HG02610 (cell line): Measurements from ENCODE around the gene METTL23.
A peak's percentile ranks its signal among the peaks of the same experiment; 100 is the strongest.

Experiments
- ATAC-seq: cut with Tn5 transposase; IDR thresholded peaks from one replicate; pipeline ENCODE4 v1.9.1; 2021; ENCODE audit warnings: mild to moderate bottlenecking, moderate library complexity; ENCODE audit not compliant: unreplicated experiment

The METTL23 gene, protein sequence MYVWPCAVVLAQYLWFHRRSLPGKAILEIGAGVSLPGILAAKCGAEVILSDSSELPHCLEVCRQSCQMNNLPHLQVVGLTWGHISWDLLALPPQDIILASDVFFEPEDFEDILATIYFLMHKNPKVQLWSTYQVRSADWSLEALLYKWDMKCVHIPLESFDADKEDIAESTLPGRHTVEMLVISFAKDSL

GRCh38 chr17:76726776-76727718 is at the start of gene METTL23:
Gene METTL23 (plus strand): TSS chr17:76726839. CDS start chr17:76729711, 2,872 bp downstream.
- ATAC-seq = peak; percentile 45

DNA sequence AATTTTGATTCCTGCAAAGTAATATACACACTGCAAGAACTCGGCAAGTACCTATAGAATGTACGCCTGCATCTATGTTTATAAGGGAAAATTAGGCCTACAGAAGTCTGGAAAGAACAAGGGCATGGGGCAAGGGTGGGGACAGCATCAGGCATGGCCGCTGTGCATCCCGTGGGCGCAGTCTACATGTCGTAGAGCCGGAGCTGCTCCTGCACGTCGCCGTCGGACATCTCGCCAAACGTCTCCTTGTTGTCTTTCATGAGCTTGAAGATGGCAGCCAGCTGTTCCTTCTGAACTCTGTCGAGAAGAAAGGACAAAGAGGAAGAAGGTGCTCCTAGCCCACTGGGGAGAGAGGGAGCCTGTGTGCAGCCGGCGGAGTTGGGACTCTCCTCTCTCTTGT is 49.2 kb upstream of the METTL23 start:
- no peak for ATAC-seq

GRCh38 chr17:76678330-76678729 is 48.3 kb upstream of the METTL23 start:
- ATAC-seq = no peak

DNA sequence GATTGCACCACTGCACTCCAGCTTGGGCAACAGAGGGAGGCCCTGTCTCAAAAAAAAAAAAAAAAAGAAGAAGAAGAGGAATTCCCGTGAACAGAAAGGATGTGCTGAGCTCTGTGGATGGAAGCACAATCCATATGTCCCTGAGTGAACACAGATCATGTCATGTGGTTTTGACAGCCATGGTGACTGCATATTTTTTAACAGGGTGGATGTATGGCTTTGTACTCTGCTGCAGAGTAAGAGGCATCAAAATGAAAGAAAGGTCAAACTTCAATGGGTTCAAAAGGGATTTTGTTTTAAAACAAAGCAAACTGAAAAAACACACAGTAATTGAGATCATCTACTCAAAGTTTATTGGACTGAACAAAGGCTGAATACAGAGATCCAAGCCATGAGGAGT is 47.4 kb upstream of the METTL23 start:
- no peak for ATAC-seq

DNA sequence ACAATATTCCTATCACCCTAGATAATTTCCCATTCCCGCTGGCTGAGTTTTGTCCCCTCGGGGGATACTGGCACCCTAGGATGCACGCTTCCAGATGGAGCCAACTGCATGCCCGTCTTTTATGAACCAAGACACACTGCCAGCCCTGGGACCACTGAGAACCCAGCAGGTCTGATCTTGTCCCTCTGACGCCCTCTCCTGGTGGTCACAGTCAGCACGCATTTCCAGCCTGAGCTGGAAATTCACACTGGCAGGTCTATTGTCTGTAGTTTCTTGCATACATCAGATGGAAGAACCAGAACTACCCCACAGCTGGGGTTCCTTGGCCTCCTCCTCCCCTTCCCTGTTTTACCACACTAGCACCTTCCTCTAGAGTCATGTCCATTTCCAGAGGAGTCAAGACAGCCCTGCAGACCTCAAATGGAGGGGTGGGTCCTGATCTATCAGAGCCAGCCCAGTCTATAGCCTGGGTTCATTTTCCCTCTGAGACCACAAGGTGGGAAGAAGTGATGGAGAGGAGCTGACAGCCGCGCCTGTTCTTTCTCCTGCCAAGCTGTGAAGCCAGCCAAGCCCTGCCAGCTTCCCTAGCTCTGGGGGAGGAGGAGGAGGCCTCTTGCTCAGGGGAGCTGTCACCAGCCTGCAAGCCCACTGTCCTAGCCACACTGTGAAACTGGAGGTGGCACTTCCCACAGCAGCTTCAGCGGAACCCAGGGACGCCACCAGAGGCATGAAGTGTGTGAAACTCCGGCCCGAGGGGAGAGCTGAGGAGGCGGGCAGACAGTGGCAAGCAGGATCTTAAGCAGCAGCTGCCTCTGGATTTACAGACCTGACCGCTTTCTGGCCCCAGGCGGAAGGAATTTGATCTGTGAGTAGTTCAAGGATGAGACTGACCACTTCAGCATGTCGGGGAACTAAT is 45.2 kb upstream of the METTL23 start:
- ATAC-seq = no peak

DNA sequence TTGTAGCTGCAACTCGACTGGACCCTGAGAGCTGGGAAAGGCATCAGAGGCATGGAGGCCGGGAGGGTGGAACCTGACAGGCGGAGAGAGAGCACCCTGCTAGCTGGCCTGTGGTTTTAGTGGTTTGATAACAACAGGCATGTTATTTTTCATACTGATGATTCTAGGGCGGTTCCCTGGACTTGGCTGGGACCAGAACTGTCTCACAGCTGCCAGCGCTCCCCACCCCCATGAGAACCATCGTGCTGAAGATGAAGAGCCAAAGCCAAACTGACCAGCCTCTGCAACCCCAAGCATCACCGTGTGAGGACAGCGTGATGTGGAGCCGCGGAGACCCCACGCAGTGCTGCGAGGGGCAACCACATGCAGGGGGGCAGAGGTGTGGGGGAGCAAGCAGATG is 44.3 kb upstream of the METTL23 start:
- ATAC-seq = no peak

DNA sequence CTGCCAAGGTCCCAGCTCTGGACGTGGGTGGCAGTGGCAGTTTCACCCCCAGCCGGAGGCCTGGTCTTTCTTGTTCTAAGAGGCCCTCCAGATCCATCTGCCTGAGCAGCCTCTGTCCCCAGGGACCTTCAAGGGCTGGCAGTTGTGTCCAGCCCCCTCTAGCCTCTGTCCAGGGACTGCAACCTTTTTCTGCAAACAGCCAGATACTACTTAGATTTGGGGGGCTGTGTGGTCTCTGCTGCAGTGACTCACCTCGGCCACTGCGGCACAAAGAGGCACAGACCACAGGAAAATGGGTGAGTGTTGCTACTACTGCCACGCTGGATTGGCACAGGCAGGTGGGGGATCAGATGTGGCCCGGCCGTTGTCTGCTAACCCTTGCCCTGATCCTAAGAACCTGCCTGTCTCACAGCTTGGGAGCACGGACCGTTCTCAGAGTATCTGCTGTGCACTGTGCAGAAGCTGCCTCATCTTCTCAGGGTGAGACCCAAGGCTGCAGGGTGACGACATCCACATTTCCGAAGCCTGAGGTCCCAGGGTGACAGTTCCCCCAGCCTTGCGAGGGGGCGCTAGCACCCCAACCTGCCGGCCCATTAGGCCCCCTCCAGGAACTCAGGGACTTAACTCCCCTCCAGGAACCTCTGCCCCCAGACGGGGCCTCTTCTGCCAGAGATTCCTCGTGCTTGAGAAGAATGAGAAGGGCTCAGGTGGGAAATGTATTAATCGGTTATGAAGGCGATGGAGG is 43.5 kb upstream of the METTL23 start:
- no peak for ATAC-seq

DNA sequence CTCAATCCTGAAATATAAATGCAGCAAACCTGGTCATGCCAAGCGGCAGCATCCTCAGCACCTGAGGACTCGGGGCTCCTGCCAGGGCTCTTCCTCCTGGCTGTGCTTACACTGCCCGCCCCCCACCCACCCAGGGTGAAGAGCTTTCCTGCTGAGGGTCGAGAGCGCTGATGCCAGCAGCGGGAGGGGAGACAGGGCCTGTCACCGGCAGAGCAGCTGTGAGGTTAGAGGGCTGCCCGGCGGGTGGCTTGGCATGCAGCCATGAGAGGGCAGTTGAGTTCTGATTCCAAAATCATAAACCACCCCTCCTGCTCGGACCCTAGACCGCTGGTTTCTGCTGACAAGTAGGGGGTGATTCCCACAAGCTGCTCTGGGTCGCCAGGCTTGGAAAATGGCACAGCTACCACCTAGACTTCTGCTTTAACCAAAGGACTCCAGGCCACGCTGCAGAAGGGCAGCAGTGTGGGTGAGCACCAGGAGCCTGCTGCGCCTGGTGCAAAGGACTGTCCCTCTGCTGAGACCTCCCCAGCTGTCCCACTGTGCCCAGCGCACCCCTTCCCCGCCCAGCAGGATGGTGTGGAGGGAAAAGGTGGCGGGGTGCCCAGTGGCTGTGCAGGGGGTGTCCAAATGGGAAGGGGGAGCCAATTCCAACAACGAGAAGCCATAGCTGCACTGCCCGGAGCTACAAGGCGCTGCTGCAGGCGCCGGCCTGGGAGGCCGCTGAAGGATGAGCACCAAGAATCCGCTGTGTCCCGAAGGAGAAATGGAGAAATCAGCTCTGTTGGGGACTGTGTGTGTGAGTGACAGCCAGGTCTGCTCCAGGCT is 42.5 kb upstream of the METTL23 start:
- ATAC-seq = no peak

- no peak for ATAC-seq
Observed at GRCh38 chr17:76684756-76685155, 41.9 kb upstream of the METTL23 start.

GRCh38 chr17:76685366-76685765 is 41.3 kb upstream of the METTL23 start:
- ATAC-seq = no peak

DNA sequence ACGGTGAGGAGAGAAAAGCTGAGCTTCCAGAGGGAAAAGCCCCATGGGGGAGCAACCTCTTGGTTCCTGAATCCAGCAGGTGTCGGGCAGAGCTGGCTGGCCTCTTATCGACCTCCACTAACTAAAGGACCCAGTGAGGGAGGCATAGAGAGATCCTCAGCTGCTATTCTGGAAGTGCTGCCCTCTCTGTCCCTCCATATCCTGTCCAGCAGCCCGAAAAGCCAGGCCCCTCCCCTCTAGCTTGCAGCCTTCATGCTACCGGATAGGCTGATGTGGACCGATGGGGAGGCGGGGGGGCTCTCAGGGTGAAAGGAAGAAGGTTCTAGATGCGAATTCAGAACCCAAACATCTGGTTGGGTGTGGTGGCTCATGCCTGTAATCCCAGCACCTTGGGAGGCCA is 40.8 kb upstream of the METTL23 start:
- ATAC-seq = no peak

DNA sequence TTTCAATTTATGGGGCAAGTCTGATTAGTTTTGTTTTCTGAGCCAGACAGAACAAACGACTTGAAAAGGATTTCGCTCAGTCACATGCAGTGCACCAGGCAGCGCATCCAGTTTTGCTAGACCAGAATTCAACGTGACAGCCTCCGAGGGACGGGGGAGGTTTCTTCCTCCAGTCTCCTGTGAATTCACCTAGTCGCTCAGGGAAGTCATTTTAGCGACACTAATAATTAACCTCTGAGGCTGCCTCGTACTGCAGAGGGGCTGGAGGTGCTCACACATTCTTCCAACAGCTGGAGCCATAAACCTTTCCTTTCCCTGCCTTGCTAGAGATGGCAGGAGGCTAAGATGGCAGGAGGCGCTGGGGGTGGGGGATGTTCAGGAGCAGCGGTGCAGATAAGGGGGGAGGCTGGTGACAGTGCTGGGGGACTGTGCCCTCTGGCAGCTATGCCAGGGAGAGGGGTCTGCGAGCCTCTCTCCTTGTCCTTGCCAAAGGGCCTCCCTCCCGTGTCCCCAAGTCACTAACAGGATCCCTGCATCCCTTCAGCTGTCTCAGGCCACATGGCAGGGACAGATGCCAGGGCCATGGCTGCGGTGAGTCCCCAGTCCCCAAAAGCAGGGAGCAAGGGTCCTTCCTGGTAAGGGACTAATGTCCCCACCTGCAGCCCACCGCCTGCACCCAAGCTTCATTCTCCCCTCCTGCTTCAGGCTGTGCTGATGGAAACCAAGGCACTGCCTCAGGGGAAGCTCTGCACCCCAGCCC is 39.9 kb upstream of the METTL23 start:
- no peak for ATAC-seq

DNA sequence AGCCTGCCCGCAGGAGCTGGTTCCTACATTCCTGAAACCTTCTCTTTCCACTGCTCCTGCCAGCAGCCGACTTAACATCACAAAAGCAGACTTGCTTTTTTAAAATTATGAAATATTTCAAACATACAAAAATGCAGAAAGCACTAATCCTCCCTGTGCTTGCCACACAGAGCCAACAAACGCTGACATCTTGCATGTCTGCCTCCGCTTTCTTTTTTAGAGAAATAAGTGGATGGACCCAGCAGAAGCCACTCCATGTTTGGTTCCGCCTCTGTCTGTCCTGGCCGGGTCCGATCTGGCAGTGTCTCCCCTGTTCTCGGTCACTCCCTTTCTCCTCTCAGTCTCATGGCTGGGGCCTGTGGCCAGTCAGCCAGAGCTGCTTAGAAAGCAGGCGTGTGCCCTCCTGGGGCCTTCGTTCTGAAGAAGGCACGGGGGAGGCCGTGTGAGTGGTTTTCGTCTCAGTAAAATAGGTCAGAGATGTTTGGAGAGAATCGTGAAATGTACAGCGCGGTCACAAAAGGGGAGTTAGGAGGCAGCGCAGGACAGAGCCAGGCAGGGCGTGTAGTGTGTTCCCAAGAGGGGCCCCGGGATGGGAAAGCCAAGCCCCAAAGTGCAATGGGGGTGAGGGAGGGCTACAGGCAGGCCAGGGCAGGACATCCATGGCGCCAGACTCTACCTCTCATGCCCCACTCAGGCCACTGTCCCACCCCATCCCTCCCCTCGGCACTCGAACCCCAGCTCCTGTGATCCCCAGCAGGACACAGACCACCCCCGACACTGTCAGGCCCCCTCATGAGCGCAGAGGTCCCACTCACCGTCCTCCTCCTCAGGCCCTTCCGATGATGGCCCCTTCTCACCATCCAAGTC is 39.1 kb upstream of the METTL23 start:
- no peak for ATAC-seq

- ATAC-seq = no peak
Observed at GRCh38 chr17:76688165-76688622, 38.4 kb upstream of the METTL23 start.

GRCh38 chr17:76689859-76690258 is 36.8 kb upstream of the METTL23 start:
- no peak for ATAC-seq

GRCh38 chr17:76690596-76691280 is 35.9 kb upstream of the METTL23 start:
- no peak for ATAC-seq
